KMS-11 (cell line): ENCODE data around the gene RGS3.

Experiments used
- H2AFZ ChIP-seq: fragments of 200-600 bp; sonication (generic); 2 replicates; pipeline ENCODE4 v1.6.1; 2016; ENCODE audit warnings: antibody characterized with exemption, mixed run types, low read depth
- H3K27ac ChIP-seq: fragments of 200-600 bp; sonication (generic); 2 replicates; pipeline ENCODE4 v1.6.1; 2016; ENCODE audit warnings: mild to moderate bottlenecking, mixed run types
- H3K27me3 ChIP-seq: fragments of 200-600 bp; sonication (generic); 2 replicates; pipeline ENCODE4 v1.6.1; 2017; ENCODE audit warnings: mild to moderate bottlenecking, low read depth, mixed run types, moderate library complexity; ENCODE audit not compliant: insufficient read depth
- H3K36me3 ChIP-seq: fragments of 200-600 bp; sonication (generic); 2 replicates; pipeline ENCODE4 v1.6.1; 2017; ENCODE audit warnings: mild to moderate bottlenecking, mixed run types; ENCODE audit not compliant: insufficient read depth
- H3K4me1 ChIP-seq: fragments of 200-600 bp; sonication (generic); 2 replicates; pipeline ENCODE4 v1.6.1; 2016; ENCODE audit warnings: mild to moderate bottlenecking, low read depth, mixed run types; ENCODE audit not compliant: poor library complexity, severe bottlenecking
- H3K4me2 ChIP-seq: fragments of 200-600 bp; sonication (generic); 2 replicates; pipeline ENCODE4 v1.7.0; 2016; ENCODE audit warnings: mild to moderate bottlenecking, mixed run types
- H3K4me3 ChIP-seq: fragments of 200-600 bp; sonication (generic); IDR thresholded peaks from 2 replicates; pipeline ENCODE4 v1.6.1; 2017; ENCODE audit warnings: low read depth, low read length, mixed read lengths; ENCODE audit not compliant: insufficient read depth
- H3K79me2 ChIP-seq: fragments of 200-600 bp; sonication (generic); 2 replicates; pipeline ENCODE4 v1.6.1; 2016; ENCODE audit warnings: low read depth, mixed run types; ENCODE audit not compliant: insufficient read depth
- H3K9ac ChIP-seq: fragments of 200-600 bp; sonication (generic); 2 replicates; pipeline ENCODE4 v1.6.1; 2016; ENCODE audit warnings: mild to moderate bottlenecking, mixed run types
- H4K20me1 ChIP-seq: fragments of 200-600 bp; sonication (generic); 2 replicates; pipeline ENCODE4 v1.6.1; 2016; ENCODE audit warnings: mild to moderate bottlenecking, mixed run types; ENCODE audit not compliant: insufficient read depth
- TF ChIP-seq, protein P1 (sequence below): fragments of 200-600 bp; sonication (generic); conservative IDR thresholded peaks from 2 replicates; pipeline ENCODE4 v1.6.1; 2017; ENCODE audit warnings: low read depth, mild to moderate bottlenecking, antibody characterized with exemption, low read length, moderate library complexity, mixed read lengths

Gene RGS3

DNA sequence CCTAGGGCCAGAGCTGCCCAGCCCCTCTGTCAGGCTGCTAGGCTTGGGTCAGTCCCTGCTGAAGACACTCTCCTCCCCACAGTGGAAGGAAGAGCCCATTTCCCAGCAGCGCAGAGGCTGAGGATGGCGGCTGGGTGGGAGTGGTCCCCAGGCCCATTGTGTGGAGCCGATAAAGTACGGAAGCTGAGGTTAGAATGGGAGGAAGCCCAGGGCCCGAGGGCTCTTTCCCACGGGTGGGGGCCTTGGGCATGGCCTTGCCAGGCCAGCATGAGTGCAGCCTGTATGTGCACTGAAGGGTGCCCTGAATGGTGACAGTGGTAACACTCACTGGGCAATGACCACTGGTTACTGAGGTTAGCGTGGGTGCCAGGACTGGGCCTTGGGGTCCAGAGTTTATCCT, 125.9 kb downstream of the RGS3 start:
- Histone ChIP-seq H3K4me1 (peaks cover 6% of the 10 kb centered on the region), H2AFZ (no peak overlapping the region), H3K27ac (no peak overlapping the region), H3K79me2 (no peaks in the 10 kb centered on the region), H3K4me2 (no peak overlapping the region), H3K9ac (no peak overlapping the region), H3K27me3 (no peaks in the 10 kb centered on the region), H4K20me1 (no peaks in the 10 kb centered on the region), H3K4me3 (no peak overlapping the region), H3K36me3 (no peaks in the 10 kb centered on the region)
- TF ChIP-seq, protein P1, sequence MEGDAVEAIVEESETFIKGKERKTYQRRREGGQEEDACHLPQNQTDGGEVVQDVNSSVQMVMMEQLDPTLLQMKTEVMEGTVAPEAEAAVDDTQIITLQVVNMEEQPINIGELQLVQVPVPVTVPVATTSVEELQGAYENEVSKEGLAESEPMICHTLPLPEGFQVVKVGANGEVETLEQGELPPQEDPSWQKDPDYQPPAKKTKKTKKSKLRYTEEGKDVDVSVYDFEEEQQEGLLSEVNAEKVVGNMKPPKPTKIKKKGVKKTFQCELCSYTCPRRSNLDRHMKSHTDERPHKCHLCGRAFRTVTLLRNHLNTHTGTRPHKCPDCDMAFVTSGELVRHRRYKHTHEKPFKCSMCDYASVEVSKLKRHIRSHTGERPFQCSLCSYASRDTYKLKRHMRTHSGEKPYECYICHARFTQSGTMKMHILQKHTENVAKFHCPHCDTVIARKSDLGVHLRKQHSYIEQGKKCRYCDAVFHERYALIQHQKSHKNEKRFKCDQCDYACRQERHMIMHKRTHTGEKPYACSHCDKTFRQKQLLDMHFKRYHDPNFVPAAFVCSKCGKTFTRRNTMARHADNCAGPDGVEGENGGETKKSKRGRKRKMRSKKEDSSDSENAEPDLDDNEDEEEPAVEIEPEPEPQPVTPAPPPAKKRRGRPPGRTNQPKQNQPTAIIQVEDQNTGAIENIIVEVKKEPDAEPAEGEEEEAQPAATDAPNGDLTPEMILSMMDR: no peak

DNA sequence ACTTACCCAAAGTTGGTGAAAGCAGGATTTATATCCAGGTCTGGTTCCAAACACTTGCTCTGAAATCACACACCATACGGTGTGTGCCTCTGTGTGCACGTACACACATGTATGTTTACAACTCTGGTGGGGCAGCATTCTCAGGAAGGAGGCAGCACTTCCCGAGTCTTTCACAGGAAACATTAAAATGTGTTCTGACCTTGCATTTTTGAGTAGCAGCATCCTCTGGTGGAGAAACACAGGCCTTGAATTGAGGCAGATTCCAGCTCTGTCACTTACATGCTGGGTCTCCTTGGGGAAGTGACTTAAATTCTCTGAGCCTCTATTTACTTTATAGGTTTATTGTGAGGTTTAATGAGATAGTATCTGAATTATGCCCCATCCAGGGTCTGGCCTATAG, 126.4 kb downstream of the RGS3 start:
- TF ChIP-seq, protein P1: no peak; the same call in 1 of the 2 replicates
- H2AFZ ChIP-seq: no peak overlapping the region
- H3K9ac ChIP-seq: no peak overlapping the region

DNA sequence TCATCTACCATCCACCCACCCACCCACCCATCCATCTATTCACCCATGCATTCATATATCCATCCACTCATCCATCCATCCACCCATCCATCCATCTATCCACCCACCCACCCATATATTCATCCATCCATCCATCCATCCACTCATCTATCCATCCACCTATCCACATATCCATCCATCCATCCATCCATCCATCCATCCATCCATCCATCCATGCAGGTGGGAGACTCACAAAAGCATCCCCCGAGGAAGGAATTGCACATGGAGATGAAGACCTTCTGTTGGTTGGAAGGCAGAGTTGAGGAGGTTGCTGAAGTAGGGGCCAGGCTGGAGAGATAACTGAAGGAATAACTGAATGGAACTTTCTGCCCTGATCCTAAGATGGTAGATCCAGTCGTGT, 126.9 kb downstream of the RGS3 start:
- Histone ChIP-seq H3K4me3 (no peak overlapping the region), H3K4me1 (peaks cover 6% of the 10 kb centered on the region), H2AFZ (no peak overlapping the region), H4K20me1 (no peaks in the 10 kb centered on the region), H3K36me3 (no peaks in the 10 kb centered on the region), H3K4me2 (no peak overlapping the region), H3K27ac (no peak overlapping the region), H3K27me3 (no peaks in the 10 kb centered on the region), H3K9ac (no peak overlapping the region), H3K79me2 (no peaks in the 10 kb centered on the region)
- TF ChIP-seq, protein P1: no peak

More for the DNA sequence above, 126.4 kb downstream of the RGS3 start:
- H3K4me1 ChIP-seq: peaks cover 6% of the 10 kb centered on the region
- no peak overlapping the region for H3K27ac ChIP-seq
- no peak overlapping the region for H3K4me2 ChIP-seq
- H3K79me2 ChIP-seq: no peaks in the 10 kb centered on the region
- no peaks in the 10 kb centered on the region for H3K36me3 ChIP-seq
- no peak overlapping the region for H3K4me3 ChIP-seq
- no peaks in the 10 kb centered on the region for H4K20me1 ChIP-seq
- no peaks in the 10 kb centered on the region for H3K27me3 ChIP-seq

DNA sequence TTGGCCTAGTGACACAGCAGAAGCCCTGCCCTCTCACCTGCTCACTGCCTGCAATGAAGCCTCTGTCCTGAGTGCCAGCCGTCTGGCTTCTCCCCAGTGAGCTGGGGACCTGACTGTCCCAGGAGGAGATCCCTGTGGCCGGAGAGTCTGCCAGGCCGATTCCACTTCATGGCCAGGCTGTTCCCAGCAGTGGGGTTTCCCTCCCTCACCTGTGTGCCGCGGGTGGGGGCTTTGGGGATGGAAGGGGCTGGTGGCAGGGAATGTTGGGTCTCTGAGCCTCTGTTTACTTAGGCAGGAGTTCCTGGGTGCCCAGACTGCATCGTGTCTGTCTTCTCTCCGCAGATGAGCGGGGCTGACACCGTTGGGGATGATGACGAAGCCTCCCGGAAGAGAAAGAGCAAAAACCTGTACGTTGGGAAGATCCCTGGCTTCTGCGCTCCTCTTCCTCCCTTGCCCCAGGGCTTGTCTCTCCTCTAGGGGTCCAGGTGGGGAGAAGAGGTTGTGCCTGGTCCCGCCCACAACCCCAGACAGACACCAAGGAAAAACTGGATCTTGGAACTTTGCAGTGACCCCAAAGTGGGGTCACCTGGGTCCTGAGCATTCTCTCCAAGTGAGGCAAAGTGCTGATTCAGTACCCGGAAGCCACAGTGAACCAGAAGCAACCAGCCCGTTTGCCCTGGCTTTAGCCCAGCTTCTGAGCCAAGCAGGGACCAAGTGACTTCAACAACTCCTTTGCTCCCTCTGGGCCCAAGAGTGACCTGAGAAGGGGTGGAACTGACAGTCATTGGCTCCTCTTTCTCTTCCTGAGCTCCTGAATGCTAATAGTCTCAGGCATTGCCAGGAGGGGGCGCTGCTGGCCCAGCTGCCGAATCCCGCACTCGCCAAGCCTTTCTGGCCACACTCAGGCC, 127.7 kb downstream of the RGS3 start:
- H2AFZ ChIP-seq: no peak overlapping the region
- H3K4me1 ChIP-seq: peaks cover 6% of the 10 kb centered on the region
- TF ChIP-seq, protein P1: peak; percentile 83
- no peaks in the 10 kb centered on the region for H3K27me3 ChIP-seq
- H3K4me2 ChIP-seq: no peak overlapping the region
- H4K20me1 ChIP-seq: no peaks in the 10 kb centered on the region
- H3K9ac ChIP-seq: no peak overlapping the region
- no peaks in the 10 kb centered on the region for H3K36me3 ChIP-seq
- H3K27ac ChIP-seq: no peak overlapping the region
- H3K4me3 ChIP-seq: no peak overlapping the region
- no peaks in the 10 kb centered on the region for H3K79me2 ChIP-seq
